ENCODE data around the gene BHMT.

- TF ChIP-seq CTCF (conservative IDR thresholded peaks at IDR 0.05; ENCODE audit: low read depth, low read length) (no peak), EZH2 (IDR thresholded peaks at IDR 0.05; ENCODE audit: low read length, unreplicated experiment) (no peak)
Measured at GRCh38 chr5:79105868-79106267, 5.7 kb upstream of the BHMT start.
